HEK293 (cell line): Measurements from ENCODE around the gene LYZL2.

Experiments
- CTCF ChIA-PET: fragments of 350-600 bp; formaldehyde crosslinking; extraction: SDS; loops from one replicate; lab custom pipeline; 2021; ENCODE audit warnings: antibody characterized with exemption; lab: Yijun Ruan, JAX
- POLR2A ChIA-PET: fragments of 300-600 bp; formaldehyde crosslinking; extraction: SDS; loops from one replicate; lab custom pipeline; 2020; ENCODE audit warnings: antibody characterized with exemption, inconsistent platforms; lab: Yijun Ruan, JAX
- H3K27ac ChIP-seq: fragments of 200-500 bp; sonication (Bioruptor generic); 2 replicates; pipeline ENCODE4 v1.5.1; 2014; ENCODE audit warnings: low read depth, low read length, control low read depth, inconsistent platforms; ENCODE audit errors: extremely low read depth
- H3K36me3 ChIP-seq, 2 experiments: fragments of 200-500 bp in 1 of 2; sonication (Bioruptor generic) in 1 of 2; 1 replicate in 1 of 2; 2 replicates in 1 of 2; pipeline ENCODE4 v1.5.1; 2014 to 2017; ENCODE audit warnings: inconsistent platforms in 2 of 2, low read length in 2 of 2; ENCODE audit not compliant: control insufficient read depth in 2 of 2, insufficient read depth in 1 of 2
- H3K4me1 ChIP-seq: fragments of 200-500 bp; sonication (Bioruptor generic); 2 replicates; pipeline ENCODE4 v1.5.1; 2014; ENCODE audit warnings: mild to moderate bottlenecking, low read length, inconsistent platforms; ENCODE audit not compliant: control insufficient read depth, insufficient read depth
- H3K4me3 ChIP-seq: 2 replicates; pipeline ENCODE4 v1.5.1; 2011; ENCODE audit warnings: low read depth, mild to moderate bottlenecking, control low read depth, low read length, moderate library complexity
- H3K9me3 ChIP-seq: fragments of 200-500 bp; sonication (Bioruptor generic); 2 replicates; pipeline ENCODE4 v1.5.1; 2014; ENCODE audit warnings: low read depth, low read length, inconsistent platforms; ENCODE audit not compliant: control insufficient read depth, insufficient read depth
- KLF9 ChIP-seq: fragments of 450-650 bp; formaldehyde crosslinking; IDR thresholded peaks from 2 replicates; pipeline ENCODE4 v1.5.1; 2016; ENCODE audit warnings: missing biosample characterization, missing genetic modification characterization, low read depth
- REST ChIP-seq: fragments of 450-650 bp; formaldehyde crosslinking; IDR thresholded peaks from 2 replicates; pipeline ENCODE4 v1.5.1; 2016; ENCODE audit warnings: missing biosample characterization, missing genetic modification characterization
- SP7 ChIP-seq: fragments of 450-650 bp; formaldehyde crosslinking; IDR thresholded peaks from 2 replicates; pipeline ENCODE4 v1.5.1; 2016; ENCODE audit warnings: missing biosample characterization, missing genetic modification characterization
- YY1 ChIP-seq: fragments of 450-650 bp; formaldehyde crosslinking; IDR thresholded peaks from 2 replicates; pipeline ENCODE4 v1.5.1; 2018; ENCODE audit warnings: missing biosample characterization, missing genetic modification characterization
- ZBTB17 ChIP-seq: fragments of 450-650 bp; formaldehyde crosslinking; IDR thresholded peaks from 2 replicates; pipeline ENCODE4 v1.5.1; 2016; ENCODE audit warnings: missing biosample characterization, missing genetic modification characterization
- ZBTB21 ChIP-seq: fragments of 450-650 bp; formaldehyde crosslinking; IDR thresholded peaks from 2 replicates; pipeline ENCODE4 v1.5.1; 2017; ENCODE audit warnings: missing biosample characterization, missing genetic modification characterization
- ZNF19 ChIP-seq: fragments of 450-650 bp; formaldehyde crosslinking; IDR thresholded peaks from 2 replicates; pipeline ENCODE4; 2016; ENCODE audit warnings: missing biosample characterization, missing genetic modification characterization, low read depth
- ZNF449 ChIP-seq: fragments of 450-650 bp; formaldehyde crosslinking; IDR thresholded peaks from 2 replicates; pipeline ENCODE4 v1.5.1; 2017; ENCODE audit warnings: missing biosample characterization, mild to moderate bottlenecking, missing genetic modification characterization, moderate library complexity
- ZNF514 ChIP-seq: fragments of 450-650 bp; formaldehyde crosslinking; IDR thresholded peaks from 2 replicates; pipeline ENCODE4 v1.5.1; 2016; ENCODE audit warnings: missing biosample characterization, missing genetic modification characterization
- ZNF549 ChIP-seq: fragments of 450-650 bp; IDR thresholded peaks from 2 replicates; pipeline ENCODE4 v1.5.1; 2018; ENCODE audit warnings: missing biosample characterization, missing genetic modification characterization, mild to moderate bottlenecking, inconsistent platforms, moderate library complexity
- ZNF555 ChIP-seq: fragments of 450-650 bp; formaldehyde crosslinking; conservative IDR thresholded peaks from 2 replicates; pipeline ENCODE4 v1.5.1; 2017; ENCODE audit warnings: missing biosample characterization, mild to moderate bottlenecking, missing genetic modification characterization, inconsistent platforms
- ZSCAN30 ChIP-seq: fragments of 450-650 bp; IDR thresholded peaks from 2 replicates; pipeline ENCODE4 v1.5.1; 2018; ENCODE audit warnings: missing biosample characterization, mild to moderate bottlenecking, missing genetic modification characterization, moderate library complexity
- TF ChIP-seq, protein P1 (sequence below): fragments of 450-650 bp; formaldehyde crosslinking; IDR thresholded peaks from 2 replicates; pipeline ENCODE4 v1.5.1; 2016; ENCODE audit warnings: missing biosample characterization, missing genetic modification characterization
- TF ChIP-seq, protein P2 (sequence below): fragments of 450-650 bp; formaldehyde crosslinking; IDR thresholded peaks from 2 replicates; pipeline ENCODE4 v1.5.1; 2016; ENCODE audit warnings: missing biosample characterization, missing genetic modification characterization
- TF ChIP-seq, protein P3 (sequence below): fragments of 450-650 bp; formaldehyde crosslinking; IDR thresholded peaks from 2 replicates; pipeline ENCODE4 v1.5.1; 2016; ENCODE audit warnings: missing biosample characterization, missing genetic modification characterization
- TF ChIP-seq, protein P4 (sequence below): fragments of 450-650 bp; formaldehyde crosslinking; IDR thresholded peaks from 2 replicates; pipeline ENCODE4 v1.5.1; 2017; ENCODE audit warnings: missing biosample characterization, missing genetic modification characterization
- TF ChIP-seq, protein P5 (sequence below): fragments of 450-650 bp; formaldehyde crosslinking; IDR thresholded peaks from 2 replicates; pipeline ENCODE4 v1.5.1; 2016; ENCODE audit warnings: missing biosample characterization, missing genetic modification characterization
- TF ChIP-seq, protein P6 (sequence below): IDR thresholded peaks from 2 replicates; pipeline ENCODE4 v1.6.1; 2011; ENCODE audit warnings: mild to moderate bottlenecking, low read depth, low read length, borderline replicate concordance

The LYZL2 gene

DNA sequence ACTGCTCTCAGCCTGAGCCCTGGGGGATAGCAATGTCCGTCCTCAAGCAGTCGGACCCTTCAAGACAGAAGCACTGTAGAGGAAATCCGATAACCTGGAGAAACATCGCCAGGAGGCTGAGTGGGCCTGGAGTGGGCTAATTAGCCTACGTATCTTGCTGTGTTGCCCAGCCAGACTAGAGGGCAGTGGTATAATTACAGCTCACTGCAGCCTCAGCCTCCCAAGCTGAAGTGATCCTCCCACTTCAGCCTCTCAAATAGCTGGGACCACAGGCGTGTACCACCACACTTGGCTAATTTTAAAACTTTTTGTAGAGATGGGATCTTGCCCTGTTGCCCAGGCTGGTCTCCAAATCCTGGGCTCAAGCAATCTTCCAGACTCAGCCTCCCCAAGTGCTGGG lies 21.7 kb downstream of the LYZL2 start (continued):
- no peak for TF ChIP-seq ZNF449 (tag by site-specific recombination)
- TF ChIP-seq, protein P1, sequence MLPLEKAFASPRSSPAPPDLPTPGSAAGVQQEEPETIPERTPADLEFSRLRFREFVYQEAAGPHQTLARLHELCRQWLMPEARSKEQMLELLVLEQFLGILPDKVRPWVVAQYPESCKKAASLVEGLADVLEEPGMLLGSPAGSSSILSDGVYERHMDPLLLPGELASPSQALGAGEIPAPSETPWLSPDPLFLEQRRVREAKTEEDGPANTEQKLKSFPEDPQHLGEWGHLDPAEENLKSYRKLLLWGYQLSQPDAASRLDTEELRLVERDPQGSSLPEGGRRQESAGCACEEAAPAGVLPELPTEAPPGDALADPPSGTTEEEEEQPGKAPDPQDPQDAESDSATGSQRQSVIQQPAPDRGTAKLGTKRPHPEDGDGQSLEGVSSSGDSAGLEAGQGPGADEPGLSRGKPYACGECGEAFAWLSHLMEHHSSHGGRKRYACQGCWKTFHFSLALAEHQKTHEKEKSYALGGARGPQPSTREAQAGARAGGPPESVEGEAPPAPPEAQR: no peak
- TF ChIP-seq KLF9 (tag by site-specific recombination): no peak
- no peak for TF ChIP-seq ZNF19 (tag by site-specific recombination)
- TF ChIP-seq, protein P2, sequence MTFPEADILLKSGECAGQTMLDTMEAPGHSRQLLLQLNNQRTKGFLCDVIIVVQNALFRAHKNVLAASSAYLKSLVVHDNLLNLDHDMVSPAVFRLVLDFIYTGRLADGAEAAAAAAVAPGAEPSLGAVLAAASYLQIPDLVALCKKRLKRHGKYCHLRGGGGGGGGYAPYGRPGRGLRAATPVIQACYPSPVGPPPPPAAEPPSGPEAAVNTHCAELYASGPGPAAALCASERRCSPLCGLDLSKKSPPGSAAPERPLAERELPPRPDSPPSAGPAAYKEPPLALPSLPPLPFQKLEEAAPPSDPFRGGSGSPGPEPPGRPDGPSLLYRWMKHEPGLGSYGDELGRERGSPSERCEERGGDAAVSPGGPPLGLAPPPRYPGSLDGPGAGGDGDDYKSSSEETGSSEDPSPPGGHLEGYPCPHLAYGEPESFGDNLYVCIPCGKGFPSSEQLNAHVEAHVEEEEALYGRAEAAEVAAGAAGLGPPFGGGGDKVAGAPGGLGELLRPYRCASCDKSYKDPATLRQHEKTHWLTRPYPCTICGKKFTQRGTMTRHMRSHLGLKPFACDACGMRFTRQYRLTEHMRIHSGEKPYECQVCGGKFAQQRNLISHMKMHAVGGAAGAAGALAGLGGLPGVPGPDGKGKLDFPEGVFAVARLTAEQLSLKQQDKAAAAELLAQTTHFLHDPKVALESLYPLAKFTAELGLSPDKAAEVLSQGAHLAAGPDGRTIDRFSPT: no peak
- TF ChIP-seq ZNF555 (tag by site-specific recombination): no peak
- no peak for TF ChIP-seq ZNF549 (tag by site-specific recombination)
- TF ChIP-seq, protein P3, sequence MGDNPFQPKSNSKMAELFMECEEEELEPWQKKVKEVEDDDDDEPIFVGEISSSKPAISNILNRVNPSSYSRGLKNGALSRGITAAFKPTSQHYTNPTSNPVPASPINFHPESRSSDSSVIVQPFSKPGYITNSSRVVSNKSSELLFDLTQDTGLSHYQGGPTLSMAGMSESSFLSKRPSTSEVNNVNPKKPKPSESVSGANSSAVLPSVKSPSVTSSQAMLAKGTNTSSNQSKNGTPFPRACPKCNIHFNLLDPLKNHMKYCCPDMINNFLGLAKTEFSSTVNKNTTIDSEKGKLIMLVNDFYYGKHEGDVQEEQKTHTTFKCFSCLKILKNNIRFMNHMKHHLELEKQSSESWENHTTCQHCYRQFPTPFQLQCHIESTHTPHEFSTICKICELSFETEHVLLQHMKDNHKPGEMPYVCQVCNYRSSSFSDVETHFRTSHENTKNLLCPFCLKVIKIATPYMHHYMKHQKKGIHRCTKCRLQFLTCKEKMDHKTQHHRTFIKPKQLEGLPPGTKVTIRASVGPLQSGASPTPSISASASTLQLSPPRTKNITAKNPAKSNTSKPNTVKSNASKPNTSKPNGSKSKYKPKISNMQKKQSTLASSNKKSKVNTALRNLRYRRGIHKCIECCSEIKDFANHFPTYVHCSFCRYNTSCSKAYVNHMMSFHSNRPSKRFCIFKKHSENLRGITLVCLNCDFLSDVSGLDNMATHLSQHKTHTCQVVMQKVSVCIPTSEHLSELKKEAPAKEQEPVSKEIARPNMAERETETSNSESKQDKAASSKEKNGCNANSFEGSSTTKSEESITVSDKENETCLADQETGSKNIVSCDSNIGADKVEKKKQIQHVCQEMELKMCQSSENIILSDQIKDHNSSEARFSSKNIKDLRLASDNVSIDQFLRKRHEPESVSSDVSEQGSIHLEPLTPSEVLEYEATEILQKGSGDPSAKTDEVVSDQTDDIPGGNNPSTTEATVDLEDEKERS (tag by site-specific recombination): no peak
- no peak for TF ChIP-seq YY1 (tag by site-specific recombination)
- TF ChIP-seq REST (tag by site-specific recombination): no peak
- no peak for TF ChIP-seq ZNF514
- TF ChIP-seq, protein P4, sequence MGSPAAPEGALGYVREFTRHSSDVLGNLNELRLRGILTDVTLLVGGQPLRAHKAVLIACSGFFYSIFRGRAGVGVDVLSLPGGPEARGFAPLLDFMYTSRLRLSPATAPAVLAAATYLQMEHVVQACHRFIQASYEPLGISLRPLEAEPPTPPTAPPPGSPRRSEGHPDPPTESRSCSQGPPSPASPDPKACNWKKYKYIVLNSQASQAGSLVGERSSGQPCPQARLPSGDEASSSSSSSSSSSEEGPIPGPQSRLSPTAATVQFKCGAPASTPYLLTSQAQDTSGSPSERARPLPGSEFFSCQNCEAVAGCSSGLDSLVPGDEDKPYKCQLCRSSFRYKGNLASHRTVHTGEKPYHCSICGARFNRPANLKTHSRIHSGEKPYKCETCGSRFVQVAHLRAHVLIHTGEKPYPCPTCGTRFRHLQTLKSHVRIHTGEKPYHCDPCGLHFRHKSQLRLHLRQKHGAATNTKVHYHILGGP (tag by site-specific recombination): no peak

DNA sequence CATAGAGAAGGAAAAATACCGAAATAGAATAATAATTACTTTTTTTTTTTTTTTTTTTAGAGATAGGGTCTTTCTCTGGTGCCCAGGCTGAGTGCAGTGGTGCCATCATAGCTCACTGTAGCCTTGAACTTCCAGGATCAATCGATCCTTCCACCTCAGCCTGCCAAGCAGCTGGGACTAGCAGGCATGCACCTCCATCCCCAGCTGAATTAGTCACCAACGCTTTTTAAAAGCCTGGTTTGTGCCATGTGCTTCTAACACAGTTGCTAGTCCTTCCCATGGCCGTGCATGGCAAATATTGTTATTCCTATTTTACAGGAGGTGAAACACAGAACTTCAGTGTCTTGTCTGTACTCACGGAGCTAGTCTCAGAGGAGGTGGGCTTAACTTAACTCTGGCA lies 23.2 kb downstream of the LYZL2 start:
- POLR2A ChIA-PET: no interaction called here
- H3K27ac ChIP-seq: no peak overlapping the region
- no peaks in the 10 kb centered on the region for H3K4me1 ChIP-seq
- TF ChIP-seq ZBTB21 (tag by site-specific recombination): no peak
- no peak for TF ChIP-seq ZBTB17 (tag by site-specific recombination)
- no peak for TF ChIP-seq ZSCAN30 (tag by site-specific recombination)
- TF ChIP-seq, protein P5, sequence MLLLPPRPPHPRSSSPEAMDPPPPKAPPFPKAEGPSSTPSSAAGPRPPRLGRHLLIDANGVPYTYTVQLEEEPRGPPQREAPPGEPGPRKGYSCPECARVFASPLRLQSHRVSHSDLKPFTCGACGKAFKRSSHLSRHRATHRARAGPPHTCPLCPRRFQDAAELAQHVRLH (tag by site-specific recombination): no peak
- TF ChIP-seq, protein P2: no peak
- TF ChIP-seq, protein P6, sequence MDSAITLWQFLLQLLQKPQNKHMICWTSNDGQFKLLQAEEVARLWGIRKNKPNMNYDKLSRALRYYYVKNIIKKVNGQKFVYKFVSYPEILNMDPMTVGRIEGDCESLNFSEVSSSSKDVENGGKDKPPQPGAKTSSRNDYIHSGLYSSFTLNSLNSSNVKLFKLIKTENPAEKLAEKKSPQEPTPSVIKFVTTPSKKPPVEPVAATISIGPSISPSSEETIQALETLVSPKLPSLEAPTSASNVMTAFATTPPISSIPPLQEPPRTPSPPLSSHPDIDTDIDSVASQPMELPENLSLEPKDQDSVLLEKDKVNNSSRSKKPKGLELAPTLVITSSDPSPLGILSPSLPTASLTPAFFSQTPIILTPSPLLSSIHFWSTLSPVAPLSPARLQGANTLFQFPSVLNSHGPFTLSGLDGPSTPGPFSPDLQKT: no peak
- no peak for TF ChIP-seq SP7
- TF ChIP-seq, all 188 proteins: peak for 0
- Histone ChIP-seq H3K4me3 (no peak overlapping the region), H3K36me3 (no peaks in the 10 kb centered on the region), H3K9me3 (no peaks in the 10 kb centered on the region)
- CTCF ChIA-PET: interaction anchor here (0.5 to 0.6 kb wide), 2 partner anchors 22 to 270 kb away, joined by 3 to 4 read pairs; no protein-coding TSS in a partner anchor
